ENCODE results near the gene PLAU.

The PLAU gene

DNA sequence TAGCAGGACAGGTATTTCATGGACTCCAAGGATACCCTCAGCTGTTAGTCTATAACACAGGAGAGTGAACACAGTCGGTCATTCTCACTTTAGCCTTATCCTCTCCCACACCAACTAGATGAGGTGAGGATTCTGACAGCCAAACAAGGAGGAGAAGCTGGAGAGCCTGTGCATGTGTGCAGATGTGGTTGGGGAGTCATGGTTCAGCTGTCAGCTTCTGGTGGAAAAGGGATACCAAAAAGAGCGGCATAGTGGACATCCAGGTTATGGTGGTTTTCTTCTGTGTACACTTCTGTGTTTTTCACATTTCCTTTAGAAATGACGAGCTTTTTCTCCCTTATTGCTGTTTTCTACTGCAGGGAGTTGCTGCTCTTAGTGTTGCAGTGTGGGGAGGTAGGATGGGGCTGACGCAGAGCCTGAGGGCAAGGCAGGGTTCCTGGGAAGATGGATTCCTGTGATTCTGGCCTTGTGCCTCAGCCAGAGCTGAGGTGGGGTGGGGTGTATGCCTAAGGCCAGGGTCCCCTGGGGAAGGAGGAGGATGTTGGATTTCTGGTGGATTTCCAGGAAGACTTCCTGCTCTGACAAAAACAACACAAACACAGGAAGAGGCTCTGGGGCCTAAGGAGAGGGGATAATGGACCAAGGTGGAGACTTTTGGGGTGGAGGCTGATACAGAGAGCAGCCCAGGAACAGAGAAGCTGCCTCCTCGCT, 26.6 kb downstream of the PLAU start:
- TF ChIP-seq GATA3 (IDR thresholded peaks at IDR 0.05; ENCODE audit: low read depth, low read length) (no peak), GATA2 (IDR thresholded peaks at IDR 0.05; ENCODE audit: low read depth, low read length) (no peak)

DNA sequence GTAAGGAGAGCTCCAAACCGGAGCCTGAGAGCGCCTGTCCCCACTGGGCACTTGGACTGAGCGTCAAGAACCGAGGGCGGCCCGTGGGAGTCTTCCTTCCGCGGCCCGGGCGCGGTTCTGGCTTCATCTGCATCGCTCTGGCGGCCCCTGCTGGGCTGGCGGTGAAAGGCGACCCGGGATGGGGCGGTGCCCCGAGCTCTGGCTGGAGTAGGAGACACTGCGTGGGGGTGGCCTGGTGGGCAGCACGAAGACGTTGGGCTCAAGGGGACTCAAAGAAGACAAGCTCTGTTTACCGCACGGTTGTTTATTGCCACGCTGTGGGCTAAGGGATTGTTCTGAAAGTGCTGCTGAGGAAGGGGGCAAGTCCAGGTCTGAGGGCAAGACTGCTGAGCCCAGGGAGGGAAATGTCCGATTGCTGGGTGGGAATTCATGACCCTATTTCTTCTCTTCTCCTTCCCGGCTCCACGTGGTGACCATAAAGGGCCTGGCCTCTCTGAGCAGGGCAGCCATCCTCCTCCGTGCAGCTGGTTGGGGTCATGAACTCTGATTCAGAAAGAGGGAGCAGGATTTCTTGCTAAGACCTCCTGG, 29.8 kb downstream of the PLAU start:
- TF ChIP-seq GATA2 (IDR thresholded peaks at IDR 0.05; ENCODE audit: low read depth, low read length) = no peak
- no peak for TF ChIP-seq GATA3 (IDR thresholded peaks at IDR 0.05; ENCODE audit: low read depth, low read length)

DNA sequence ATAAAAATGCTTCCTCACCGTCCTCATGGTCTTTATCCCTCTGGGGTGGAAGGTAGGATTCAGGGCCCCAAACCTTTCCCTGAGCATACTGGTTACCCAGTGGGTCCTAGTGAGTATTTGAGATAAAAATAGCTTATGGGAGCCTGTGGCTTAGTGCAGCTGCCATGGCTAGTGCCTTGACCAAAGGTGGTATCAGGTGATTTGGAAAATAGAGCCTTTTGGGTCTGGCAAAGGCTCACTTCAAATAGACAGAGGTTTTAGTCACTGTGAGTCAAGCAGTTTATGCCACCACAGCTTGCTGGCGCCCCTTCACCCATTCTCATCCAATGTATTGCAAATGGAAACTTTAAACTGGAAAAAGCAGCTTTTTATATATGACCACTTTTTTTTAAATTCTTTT, 30.4 kb downstream of the PLAU start:
- no peak for TF ChIP-seq GATA2 (IDR thresholded peaks at IDR 0.05; ENCODE audit: low read depth, low read length)
- TF ChIP-seq GATA3 (IDR thresholded peaks at IDR 0.05; ENCODE audit: low read depth, low read length) = no peak

DNA sequence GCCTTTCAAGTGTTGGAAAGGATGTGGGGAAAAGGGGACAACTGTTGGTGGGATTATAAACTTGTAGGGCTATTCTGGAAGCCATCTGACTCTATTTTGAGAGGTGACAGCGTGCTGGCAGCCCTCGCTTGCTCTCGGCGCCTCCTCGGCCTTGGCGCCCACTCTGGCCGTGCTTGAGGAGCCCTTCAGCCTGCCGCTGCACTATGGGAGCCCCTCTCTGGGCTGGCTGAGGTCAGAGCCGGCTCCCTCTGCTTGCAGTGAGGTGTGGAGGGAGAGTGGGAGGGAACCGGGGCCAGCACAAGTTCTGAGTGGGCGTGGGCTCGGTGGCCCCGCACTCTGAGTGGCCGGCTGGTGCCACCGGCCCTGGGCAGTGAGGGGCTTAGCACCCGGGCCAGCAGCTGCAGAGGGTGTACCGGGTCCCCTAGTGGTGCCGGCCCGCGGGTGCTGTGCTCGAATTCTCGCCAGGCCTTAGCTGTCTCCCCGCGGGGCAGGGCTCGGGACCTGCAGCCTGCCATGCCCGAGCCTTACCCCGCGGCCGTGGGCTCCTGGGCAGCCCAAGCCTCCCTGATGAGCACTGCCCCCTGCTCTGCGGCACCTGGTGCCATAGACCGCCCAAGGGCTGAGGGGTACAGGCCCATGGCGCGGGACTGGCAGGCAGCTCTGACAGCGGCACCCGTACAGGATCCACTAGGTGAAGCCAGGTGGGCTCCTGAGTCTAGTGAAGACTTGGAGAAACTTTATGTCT, 33.6 kb downstream of the PLAU start:
- TF ChIP-seq GATA3 (IDR thresholded peaks at IDR 0.05; ENCODE audit: low read depth, low read length) (no peak), GATA2 (IDR thresholded peaks at IDR 0.05; ENCODE audit: low read depth, low read length) (no peak)

DNA sequence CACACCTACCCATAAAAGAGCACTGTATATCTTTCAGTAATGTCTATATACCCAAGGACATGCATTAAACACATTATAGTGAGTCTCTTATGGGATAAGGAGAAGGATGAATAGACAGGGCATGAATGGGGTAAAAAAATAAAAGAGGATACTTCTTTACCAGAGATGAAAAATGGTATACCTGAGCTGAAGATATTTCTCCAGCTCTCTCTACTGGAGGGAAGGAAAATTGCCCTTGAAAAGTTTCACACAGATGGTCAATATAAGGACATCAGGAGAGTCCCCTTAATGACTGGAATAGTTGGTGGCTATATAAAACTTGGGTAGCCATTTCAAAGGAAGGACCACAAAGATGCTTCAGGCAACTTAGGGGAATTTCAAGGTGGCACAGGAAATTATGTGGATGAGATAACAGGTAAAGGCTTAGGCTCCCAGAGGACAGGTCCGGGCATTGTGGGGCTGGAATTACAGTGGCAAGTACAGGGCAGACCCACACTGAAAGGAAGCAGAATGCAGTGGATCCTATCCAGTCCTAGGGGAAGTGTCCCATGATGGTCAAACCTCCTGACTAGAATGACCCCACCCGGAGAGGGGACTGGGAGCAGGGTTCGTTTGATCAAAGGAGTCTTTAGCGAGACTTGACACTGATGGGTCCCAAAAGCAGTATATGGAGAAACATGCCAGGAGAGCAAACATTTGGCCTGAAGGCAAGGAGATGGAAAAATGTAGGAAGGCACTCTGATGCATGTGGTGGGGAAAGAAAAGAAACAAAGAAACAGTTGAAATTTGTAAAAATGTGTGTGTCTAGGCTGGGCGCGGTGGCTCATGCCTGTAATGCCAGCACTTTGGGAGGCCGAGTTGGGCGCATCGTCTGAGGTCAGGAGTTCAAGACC, 35.6 kb downstream of the PLAU start:
- TF ChIP-seq GATA2 (IDR thresholded peaks at IDR 0.05; ENCODE audit: low read depth, low read length) = no peak

DNA sequence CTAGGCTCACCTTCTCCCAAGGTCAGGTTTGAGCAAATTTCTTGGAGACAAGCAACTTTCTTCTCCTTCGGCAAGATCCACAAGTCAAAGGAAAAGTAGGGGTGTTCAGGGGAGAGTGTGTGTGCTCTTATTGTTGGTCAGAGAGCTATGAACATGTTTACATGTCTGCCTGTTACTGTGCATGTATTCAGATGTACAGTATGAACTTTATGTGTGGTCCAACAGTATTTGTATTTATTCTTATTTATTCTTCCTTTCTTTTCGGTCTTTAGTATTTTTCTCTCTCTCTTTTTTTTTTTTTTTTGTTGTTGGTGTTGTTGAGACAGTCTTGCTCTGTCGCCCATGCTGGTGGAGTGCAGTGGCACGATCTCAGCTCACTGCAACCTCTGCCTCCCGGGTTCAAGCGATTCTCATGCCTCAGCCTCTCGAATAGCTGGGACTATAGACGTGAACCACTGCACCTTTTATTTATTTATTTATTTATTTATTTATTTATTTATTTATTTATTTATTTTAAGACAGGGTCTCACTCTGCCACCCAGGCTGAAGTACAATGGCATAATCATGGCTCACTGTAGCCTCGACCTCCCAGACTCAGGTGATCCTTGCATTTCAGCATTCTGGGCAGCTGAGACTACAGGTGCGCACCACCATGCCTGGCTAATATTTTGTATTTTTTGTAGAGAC, 38.2 kb downstream of the PLAU start:
- TF ChIP-seq GATA2 (IDR thresholded peaks at IDR 0.05; ENCODE audit: low read depth, low read length) (no peak), GATA3 (IDR thresholded peaks at IDR 0.05; ENCODE audit: low read depth, low read length) (no peak)

DNA sequence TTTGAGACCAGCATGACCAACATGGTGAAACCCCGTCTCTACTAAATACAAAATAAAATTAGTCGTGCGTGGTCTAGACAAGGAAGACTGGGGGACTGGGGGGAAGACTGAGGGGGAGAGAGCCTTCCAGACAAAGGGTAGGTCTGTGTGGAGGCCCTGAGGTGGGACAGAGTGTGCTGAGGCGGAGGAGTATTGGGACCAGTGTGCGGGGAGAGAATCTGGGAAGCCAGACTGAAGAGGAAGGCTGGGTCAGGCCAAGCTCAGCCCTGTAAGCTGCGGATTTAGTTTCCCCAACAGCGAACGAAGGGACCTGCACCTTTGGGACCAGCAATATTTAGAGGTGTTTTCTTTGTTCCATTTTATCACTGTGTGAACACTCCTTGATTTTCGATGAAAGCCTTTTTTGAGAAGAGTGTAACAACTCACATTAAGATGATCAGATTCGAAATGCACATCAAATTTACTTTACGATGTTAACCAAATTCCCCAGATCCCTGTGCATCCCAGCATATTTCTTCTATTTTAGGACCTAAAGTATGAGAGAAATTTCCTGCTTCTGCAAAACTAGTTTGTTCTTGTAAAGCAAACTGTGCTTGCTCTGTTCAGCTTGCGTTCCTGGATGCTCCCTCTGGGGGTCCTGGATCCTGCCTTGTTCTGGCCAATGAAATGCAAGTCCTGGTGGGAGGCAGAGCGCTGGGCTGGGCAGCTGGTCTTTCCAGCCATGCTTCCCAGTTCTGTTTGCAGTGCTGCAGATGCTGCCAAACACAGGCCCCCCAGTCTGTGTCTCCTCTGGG, 39.4 kb downstream of the PLAU start:
- TF ChIP-seq GATA3 (IDR thresholded peaks at IDR 0.05; ENCODE audit: low read depth, low read length) = no peak
- TF ChIP-seq GATA2 (IDR thresholded peaks at IDR 0.05; ENCODE audit: low read depth, low read length) = no peak

DNA sequence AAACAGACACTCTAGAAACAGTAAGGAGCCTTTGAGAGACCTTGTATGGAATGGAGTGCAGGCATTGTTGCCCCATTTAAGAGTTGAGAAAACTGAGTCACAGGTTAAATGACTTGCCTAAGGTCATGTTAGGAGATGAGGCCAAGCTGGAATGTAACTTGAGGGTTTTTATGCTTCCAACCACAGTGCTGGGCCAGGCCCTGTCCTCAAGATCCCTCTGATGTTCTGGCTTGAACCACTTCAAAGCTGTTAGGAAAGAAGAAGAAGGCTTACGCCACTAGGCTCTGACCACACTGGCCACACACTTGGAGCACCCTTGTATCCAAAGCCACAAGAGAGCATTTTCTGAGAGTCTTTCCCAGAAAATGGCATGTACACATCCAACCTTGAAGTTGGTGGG, 42.7 kb downstream of the PLAU start:
- TF ChIP-seq GATA3 (IDR thresholded peaks at IDR 0.05; ENCODE audit: low read depth, low read length) (no peak), GATA2 (IDR thresholded peaks at IDR 0.05; ENCODE audit: low read depth, low read length) (no peak)

DNA sequence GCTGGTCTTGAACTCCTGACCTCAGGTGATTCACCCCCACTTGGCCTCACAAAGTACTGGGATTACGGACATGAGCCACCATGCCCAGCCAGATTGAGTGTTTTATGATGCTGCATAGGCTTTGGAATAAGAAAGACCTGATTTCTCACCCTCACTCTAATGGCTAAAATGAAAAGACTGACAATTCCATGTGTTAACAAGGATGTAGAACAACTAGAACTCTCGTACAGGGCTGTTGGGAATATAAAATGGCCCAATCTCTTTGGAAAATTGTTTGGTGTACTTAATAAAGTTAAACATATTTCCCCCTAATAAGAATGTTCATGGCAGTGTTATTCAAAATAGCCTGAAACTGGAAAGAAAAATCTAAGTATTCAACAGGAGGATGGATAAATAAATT, 43.8 kb downstream of the PLAU start:
- TF ChIP-seq GATA2 (IDR thresholded peaks at IDR 0.05; ENCODE audit: low read depth, low read length) (no peak), GATA3 (IDR thresholded peaks at IDR 0.05; ENCODE audit: low read depth, low read length) (no peak)

DNA sequence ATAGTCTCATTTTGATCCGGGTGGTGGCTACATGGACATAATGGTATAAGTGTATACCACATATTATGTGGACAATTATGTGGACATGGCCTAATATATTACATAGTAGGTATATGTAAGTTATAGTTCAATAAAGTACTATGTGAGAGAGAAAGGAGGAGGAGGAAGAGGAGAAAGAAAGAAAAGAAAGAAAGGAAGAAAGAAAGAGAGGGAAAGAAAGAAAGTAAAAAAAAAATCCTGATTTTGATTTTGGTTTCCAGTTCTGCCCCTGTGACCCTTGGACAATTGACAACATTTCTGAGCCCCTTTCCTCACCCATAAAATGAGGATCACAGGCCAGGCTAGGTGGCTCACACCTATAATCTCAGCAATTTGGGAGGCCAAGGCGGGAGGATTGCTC, 44.8 kb downstream of the PLAU start:
- no peak for TF ChIP-seq GATA3 (IDR thresholded peaks at IDR 0.05; ENCODE audit: low read depth, low read length)
- TF ChIP-seq GATA2 (IDR thresholded peaks at IDR 0.05; ENCODE audit: low read depth, low read length) = no peak

DNA sequence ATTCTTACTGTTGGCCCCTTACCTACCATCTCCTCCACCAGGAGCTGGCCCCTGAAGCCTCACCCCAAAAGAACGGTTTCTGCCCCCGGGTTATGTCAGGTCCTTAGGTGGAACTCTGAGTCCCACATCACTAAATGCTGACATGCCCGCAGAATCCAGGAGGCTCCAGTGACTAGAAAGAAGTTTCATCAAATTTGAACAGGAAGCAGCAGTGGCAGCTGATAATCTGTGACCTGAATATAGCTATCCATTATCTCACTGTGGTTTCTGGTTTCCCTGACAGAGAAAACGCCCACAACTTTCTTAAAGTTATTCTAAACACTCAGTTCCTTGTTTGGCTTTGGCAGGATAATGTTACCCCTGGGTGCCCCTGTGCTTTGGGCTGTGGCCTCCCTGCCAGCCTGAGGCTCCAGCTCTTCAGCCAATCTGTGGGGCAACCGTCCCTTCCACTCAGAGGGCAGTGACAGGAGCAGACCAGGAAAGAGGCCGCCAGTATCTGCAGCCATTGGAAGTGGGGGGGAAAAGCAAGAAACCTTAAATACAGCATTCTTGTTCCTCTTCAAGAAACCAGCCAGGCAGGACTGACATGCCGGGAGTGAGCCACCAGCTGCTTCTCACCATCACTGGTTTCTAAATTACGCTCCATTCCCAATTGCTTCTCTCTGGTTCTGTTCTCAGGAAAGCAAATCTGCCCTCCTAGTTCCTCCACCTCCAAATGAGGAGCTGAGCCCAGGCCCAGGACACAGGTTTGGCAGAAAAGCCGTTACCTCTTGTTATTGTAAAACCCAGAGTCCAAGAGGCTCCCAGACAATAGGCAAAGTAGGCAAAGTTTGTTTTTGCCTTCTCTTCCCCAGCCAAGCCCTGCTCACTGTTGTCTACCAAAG, 45.8 kb downstream of the PLAU start:
- no peak for TF ChIP-seq GATA3 (IDR thresholded peaks at IDR 0.05; ENCODE audit: low read depth, low read length)
- no peak for TF ChIP-seq GATA2 (IDR thresholded peaks at IDR 0.05; ENCODE audit: low read depth, low read length)

All from SH-SY5Y (cell line).